ENCODE results near the gene UMODL1.

DNA sequence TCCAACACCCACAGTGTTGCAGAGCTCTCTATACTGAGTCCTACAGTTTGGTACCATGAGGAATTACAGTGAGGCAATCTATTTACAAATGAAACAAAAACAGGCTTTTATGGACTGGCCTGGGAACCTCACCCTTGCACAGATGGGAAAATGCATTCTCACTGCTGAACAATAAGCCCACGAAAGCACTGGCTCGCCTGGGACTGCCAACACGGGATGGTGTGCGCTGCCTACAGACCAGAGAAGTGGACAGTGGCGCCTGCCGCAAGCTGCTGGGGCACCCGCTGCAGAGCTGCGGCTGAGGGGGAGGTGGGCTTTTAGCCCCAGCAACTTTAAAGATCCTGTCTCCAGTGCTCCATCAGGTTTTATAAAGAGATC lies 119.4 kb downstream of the UMODL1 start:
- TF ChIP-seq, protein P1, sequence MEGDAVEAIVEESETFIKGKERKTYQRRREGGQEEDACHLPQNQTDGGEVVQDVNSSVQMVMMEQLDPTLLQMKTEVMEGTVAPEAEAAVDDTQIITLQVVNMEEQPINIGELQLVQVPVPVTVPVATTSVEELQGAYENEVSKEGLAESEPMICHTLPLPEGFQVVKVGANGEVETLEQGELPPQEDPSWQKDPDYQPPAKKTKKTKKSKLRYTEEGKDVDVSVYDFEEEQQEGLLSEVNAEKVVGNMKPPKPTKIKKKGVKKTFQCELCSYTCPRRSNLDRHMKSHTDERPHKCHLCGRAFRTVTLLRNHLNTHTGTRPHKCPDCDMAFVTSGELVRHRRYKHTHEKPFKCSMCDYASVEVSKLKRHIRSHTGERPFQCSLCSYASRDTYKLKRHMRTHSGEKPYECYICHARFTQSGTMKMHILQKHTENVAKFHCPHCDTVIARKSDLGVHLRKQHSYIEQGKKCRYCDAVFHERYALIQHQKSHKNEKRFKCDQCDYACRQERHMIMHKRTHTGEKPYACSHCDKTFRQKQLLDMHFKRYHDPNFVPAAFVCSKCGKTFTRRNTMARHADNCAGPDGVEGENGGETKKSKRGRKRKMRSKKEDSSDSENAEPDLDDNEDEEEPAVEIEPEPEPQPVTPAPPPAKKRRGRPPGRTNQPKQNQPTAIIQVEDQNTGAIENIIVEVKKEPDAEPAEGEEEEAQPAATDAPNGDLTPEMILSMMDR (conservative IDR thresholded peaks at IDR 0.05), result no peak
- TF ChIP-seq EZH2 (IDR thresholded peaks at IDR 0.05; ENCODE audit: low read depth), result no peak
